PC-9 (cell line): Measurements from ENCODE around the gene SUPT20H.

ENCODE experiments used
- CTCF ChIP-seq: fragments of 200-600 bp; sonication (generic); conservative IDR thresholded peaks from 2 replicates; pipeline ENCODE4 v1.6.1; 2017; ENCODE audit warnings: mixed run types, antibody characterized with exemption, mild to moderate bottlenecking, moderate library complexity
- EZH2 ChIP-seq: fragments of 200-600 bp; sonication (generic); IDR thresholded peaks from 2 replicates; pipeline ENCODE4 v1.8.0; 2017; ENCODE audit warnings: antibody characterized with exemption, low read depth

DNA sequence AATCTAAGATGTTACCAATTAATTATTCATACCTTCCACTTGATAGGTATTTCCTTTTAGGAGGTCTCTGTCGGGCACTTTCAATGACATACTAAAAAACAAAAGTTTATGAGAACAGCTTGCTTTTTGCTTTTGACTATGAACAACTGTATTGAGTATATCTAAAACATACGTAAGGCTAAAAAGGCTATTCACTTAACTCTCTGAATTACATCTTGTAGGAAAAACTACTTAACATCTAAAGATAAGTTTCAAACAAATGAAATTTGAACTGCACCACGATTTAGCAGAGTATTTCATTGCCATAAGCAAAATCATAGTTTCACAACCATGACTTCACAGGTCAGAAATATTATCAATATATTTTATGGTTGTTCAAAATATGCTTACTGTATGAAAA, 11.6 kb downstream of the SUPT20H start:
- no peak for TF ChIP-seq CTCF
- TF ChIP-seq EZH2 = no peak
